Glomerular endothelial cell (primary cell): Measurements from ENCODE around the gene EDAR. TPM values are rescaled to one million over a fixed set of nuclear protein-coding genes. Genes with fewer than 3 reads are reported as not detected.

Experiments
- DNase-seq: peaks from one replicate; pipeline ENCODE4 v3.0.0-alpha.2; 2011; ENCODE audit warnings: low read depth, low spot score; ENCODE audit errors: extremely low read depth
- total RNA-seq: library from RNA; depleted of rRNA; stranded (reverse); fragments of >200 nt; gene quantifications from 2 replicates; pipeline ENCODE4 v1.2.3, GENCODE V29; 2015

The EDAR gene
- total RNA-seq, 1 donor from 2014 or later, result not detected

GRCh38 chr2:108877506-108877905 is 111.5 kb downstream of the EDAR start:
- no peak for DNase-seq

- no peak for DNase-seq
Measured at GRCh38 chr2:108870069-108870644, 118.9 kb downstream of the EDAR start.

- no peak for DNase-seq
Measured at GRCh38 chr2:108869542-108869941, 119.5 kb downstream of the EDAR start.

GRCh38 chr2:108868911-108869310 is 120.1 kb downstream of the EDAR start:
- no peak for DNase-seq

- no peak for DNase-seq
Measured at GRCh38 chr2:108866041-108866440, 123.0 kb downstream of the EDAR start.

GRCh38 chr2:108858894-108859293 is 130.1 kb downstream of the EDAR start:
- no peak for DNase-seq

GRCh38 chr2:108855194-108855593 is 133.8 kb downstream of the EDAR start:
- no peak for DNase-seq

- no peak for DNase-seq
Measured at GRCh38 chr2:108854484-108854883, 134.5 kb downstream of the EDAR start.

GRCh38 chr2:108853421-108853820 is 135.6 kb downstream of the EDAR start:
- no peak for DNase-seq

- DNase-seq, result no peak
Measured at GRCh38 chr2:108852375-108852774, 136.6 kb downstream of the EDAR start.

- no peak for DNase-seq
Measured at GRCh38 chr2:108847000-108847399, 142.0 kb downstream of the EDAR start.

GRCh38 chr2:108845923-108846322 is 143.1 kb downstream of the EDAR start:
- DNase-seq, result no peak

Other genes starting within 250 kb of the EDAR start
- gene CCDC138, start 202.4 kb downstream of the EDAR start, total RNA-seq, result 2.1 and 2.9 TPM in 2 replicates
- 32.5 and 35.8 TPM in 2 replicates for gene SH3RF3, start 140.0 kb upstream of the EDAR start, total RNA-seq